Brain microvascular endothelial cell (primary cell): ENCODE results near the gene DPH5.
"Not testable (repeated sequence)": the region's sequence is repeated elsewhere in the genome, so short reads cannot be mapped to it uniquely, and the experiment has no call there.

ENCODE experiments used
- DNase-seq: peaks from one replicate; pipeline ENCODE4 v3.0.0-alpha.2; 2020
- H3K27ac ChIP-seq: fragments of 250-450 bp; sonication (Bioruptor Pico); 2 replicates; pipeline ENCODE4 v1.5.1; 2020; ENCODE audit warnings: mild to moderate bottlenecking, moderate library complexity
- H3K27me3 ChIP-seq: fragments of 250-450 bp; sonication (Bioruptor Pico); replicated peaks from 2 replicates; pipeline ENCODE4 v1.5.1; 2020; ENCODE audit warnings: mild to moderate bottlenecking
- H3K36me3 ChIP-seq: fragments of 250-450 bp; sonication (Bioruptor Pico); replicated peaks from 2 replicates; pipeline ENCODE4 v1.5.1; 2020; ENCODE audit warnings: mild to moderate bottlenecking
- H3K4me3 ChIP-seq: 2 replicates; pipeline ENCODE4 v1.5.1; 2011; ENCODE audit warnings: low read depth, mild to moderate bottlenecking, control low read depth, low read length, moderate library complexity
- CTCF ChIP-seq: IDR thresholded peaks from 2 replicates; pipeline ENCODE4 v1.5.1; 2011; ENCODE audit warnings: low read depth, mild to moderate bottlenecking, moderate library complexity, low read length, control low read depth, inconsistent platforms; ENCODE audit errors: missing control alignments
- in situ Hi-C: cut with HindIII; loops from 2 replicates; pipeline ENCODE4 v1.10.0; 2017; ENCODE audit warnings: low sequenced_read_pairs, low pct_ligation_motif_present

Gene DPH5

GRCh38 chr1:100952104-100952745, 73.4 kb downstream of the DPH5 start:
- H3K4me3 ChIP-seq, result no peak overlapping the region
- no peak for TF ChIP-seq CTCF
- no peak overlapping the region for H3K27ac ChIP-seq
- in situ Hi-C loops, result no loop called here
- DNase-seq, result no peak
- no peaks in the 10 kb centered on the region for H3K36me3 ChIP-seq
- no peaks in the 10 kb centered on the region for H3K27me3 ChIP-seq

- Histone ChIP-seq H3K27ac (no peak overlapping the region), H3K4me3 (no peak overlapping the region), H3K27me3 (no peaks in the 10 kb centered on the region), H3K36me3 (no peaks in the 10 kb centered on the region)
- in situ Hi-C loops, result no loop called here
- no peak for DNase-seq
- TF ChIP-seq CTCF, result no peak
Measured at GRCh38 chr1:100950781-100951180, 74.8 kb downstream of the DPH5 start.

- in situ Hi-C loops, result no loop called here
Measured at GRCh38 chr1:100950337-100950736, 75.2 kb downstream of the DPH5 start.

GRCh38 chr1:100949515-100950158, 75.9 kb downstream of the DPH5 start:
- H3K36me3 ChIP-seq, in situ Hi-C loops, H3K27me3 ChIP-seq, H3K27ac ChIP-seq, H3K4me3 ChIP-seq: not testable (repeated sequence)
- DNase-seq, result peak; percentile 16

More at GRCh38 chr1:100950337-100950736, 75.2 kb downstream of the DPH5 start:
- Histone ChIP-seq H3K27me3 (no peaks in the 10 kb centered on the region), H3K36me3 (no peaks in the 10 kb centered on the region), H3K27ac (no peak overlapping the region), H3K4me3 (no peak overlapping the region)
- no peak for DNase-seq
- TF ChIP-seq CTCF, result no peak

GRCh38 chr1:100948721-100949405, 76.7 kb downstream of the DPH5 start:
- H3K36me3 ChIP-seq, in situ Hi-C loops, DNase-seq, H3K27me3 ChIP-seq, H3K4me3 ChIP-seq, H3K27ac ChIP-seq: not testable (repeated sequence)

GRCh38 chr1:100947816-100948215, 77.8 kb downstream of the DPH5 start:
- in situ Hi-C loops, result not testable (repeated sequence)

GRCh38 chr1:100946064-100946463, 79.5 kb downstream of the DPH5 start:
- H3K4me3 ChIP-seq, H3K27me3 ChIP-seq, DNase-seq, H3K36me3 ChIP-seq, H3K27ac ChIP-seq, in situ Hi-C loops: not testable (repeated sequence)

More at GRCh38 chr1:100947816-100948215, 77.8 kb downstream of the DPH5 start:
- H3K27ac ChIP-seq, H3K36me3 ChIP-seq, H3K27me3 ChIP-seq, H3K4me3 ChIP-seq, DNase-seq: not testable (repeated sequence)
